ENCODE data around the gene NR3C1. TPM values are rescaled to one million over a fixed set of nuclear protein-coding genes. Genes with fewer than 3 reads are reported as not detected.

Gene NR3C1
- total and polyA plus RNA-seq, 2 of the 13 experiments (the other 11 are each of a cell fraction or from before 2014, with no cell fraction given), result 10.0 to 24.3 TPM

DNA sequence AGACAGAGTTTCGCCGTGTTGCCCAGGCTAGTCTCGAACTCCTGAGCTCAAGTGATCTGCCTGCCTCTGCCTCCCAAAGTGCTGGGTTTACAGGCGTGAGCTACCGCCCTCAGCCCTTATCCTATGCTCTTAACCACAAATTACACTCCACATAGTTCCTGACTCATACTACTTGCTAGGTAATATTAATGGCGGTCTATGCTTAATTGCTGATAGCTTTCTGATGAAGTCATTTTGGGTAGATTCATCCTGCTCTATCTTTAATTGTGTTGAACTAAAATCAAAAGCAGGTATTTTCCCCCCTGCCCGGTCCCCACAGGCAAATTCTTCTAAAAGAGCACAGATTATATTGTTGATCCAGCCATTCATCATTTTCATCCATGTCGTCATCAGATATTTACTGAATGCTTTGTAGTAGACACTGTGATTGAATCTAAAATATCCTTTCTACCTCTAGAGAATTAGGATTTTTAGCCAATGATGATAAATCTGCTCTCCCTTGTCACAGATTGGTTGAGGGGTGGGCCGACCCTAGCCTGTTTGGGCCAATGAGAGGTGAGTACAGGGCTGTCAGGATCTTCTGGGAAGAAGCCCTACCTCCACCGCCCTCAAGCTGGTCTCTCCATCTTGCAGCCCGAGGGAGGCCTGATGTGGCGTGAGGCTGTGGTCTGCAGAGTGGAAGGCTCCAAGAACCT is 144.8 kb downstream of the NR3C1 start:
- intact Hi-C loops (cut with micrococcal nuclease; ENCODE audit: unreplicated experiment) (no loop called here), in situ Hi-C loops (cut with HindIII; ENCODE audit: extremely low pct_ligation_motif_present, low pct_unique_long_range_greater_than_20kb) (no loop called here)
- Histone ChIP-seq H3K27me3 (ENCODE audit: control insufficient read depth in 1 of 2, insufficient read depth in 2 of 2, low read length in 2 of 2) (no peaks in the 10 kb centered on the region), H3K4me3 (replicated peaks in 1 of 3; ENCODE audit: insufficient read depth in 1 of 3, low read depth in 2 of 3, low read length in 3 of 3) (no peak overlapping the region), H4K20me1 (ENCODE audit: insufficient read depth, low read length) (no peaks in the 10 kb centered on the region), H3K36me3 (replicated peaks in 1 of 2; ENCODE audit: control insufficient read depth in 1 of 2, insufficient read depth in 2 of 2, low read length in 2 of 2) (no peaks in the 10 kb centered on the region), H2AFZ (ENCODE audit: low read length) (no peak overlapping the region), H3K9ac (ENCODE audit: insufficient read depth, low read depth, low read length) (no peak overlapping the region), H3K4me2 (ENCODE audit: low read depth, low read length) (no peak overlapping the region), H3K9me3 (ENCODE audit: low read length) (no peaks in the 10 kb centered on the region), H3K27ac (ENCODE audit: extremely low read length, insufficient read depth, low read length) (no peak overlapping the region), H3K79me2 (ENCODE audit: insufficient read depth, low read length) (no peaks in the 10 kb centered on the region), H3K4me1 (ENCODE audit: insufficient read depth, low read length) (no peaks in the 10 kb centered on the region)
- no peak for TF ChIP-seq ZSCAN9 (CRISPR knock-in tag; IDR thresholded peaks at IDR 0.05; ENCODE audit: borderline replicate concordance)
- no peak for TF ChIP-seq ZNF326 (CRISPR knock-in tag; IDR thresholded peaks at IDR 0.05; ENCODE audit: borderline replicate concordance)
- TF ChIP-seq RBAK (CRISPR knock-in tag; IDR thresholded peaks at IDR 0.05), result no peak
- no peak for TF ChIP-seq NONO (IDR thresholded peaks at IDR 0.05)
- no peak for TF ChIP-seq NONO (CRISPR knock-in tag; conservative IDR thresholded peaks at IDR 0.05)
- no peak for TF ChIP-seq PAWR (CRISPR knock-in tag; IDR thresholded peaks at IDR 0.05; ENCODE audit: borderline replicate concordance)
- TF ChIP-seq, protein P1, sequence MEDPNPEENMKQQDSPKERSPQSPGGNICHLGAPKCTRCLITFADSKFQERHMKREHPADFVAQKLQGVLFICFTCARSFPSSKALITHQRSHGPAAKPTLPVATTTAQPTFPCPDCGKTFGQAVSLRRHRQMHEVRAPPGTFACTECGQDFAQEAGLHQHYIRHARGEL (CRISPR knock-in tag; IDR thresholded peaks at IDR 0.05), result no peak
- no peak for TF ChIP-seq NPAS2 (CRISPR knock-in tag; IDR thresholded peaks at IDR 0.05; ENCODE audit: borderline replicate concordance)
- no TSS peak for BruUV-seq (replicated peaks)
- no peak for ATAC-seq
- no peak for FAIRE-seq
- 70% methylated on average over 11 of the region's 12 CpGs for WGBS (ENCODE audit: low lambda C conversion rate)
- CTCF ChIA-PET (ENCODE audit: low intra/inter-chr PET ratio, low total read pairs), result no interaction called here
- POLR2A ChIA-PET, result no interaction called here
- no peak for DNase-seq (ENCODE audit: low spot score)

DNA sequence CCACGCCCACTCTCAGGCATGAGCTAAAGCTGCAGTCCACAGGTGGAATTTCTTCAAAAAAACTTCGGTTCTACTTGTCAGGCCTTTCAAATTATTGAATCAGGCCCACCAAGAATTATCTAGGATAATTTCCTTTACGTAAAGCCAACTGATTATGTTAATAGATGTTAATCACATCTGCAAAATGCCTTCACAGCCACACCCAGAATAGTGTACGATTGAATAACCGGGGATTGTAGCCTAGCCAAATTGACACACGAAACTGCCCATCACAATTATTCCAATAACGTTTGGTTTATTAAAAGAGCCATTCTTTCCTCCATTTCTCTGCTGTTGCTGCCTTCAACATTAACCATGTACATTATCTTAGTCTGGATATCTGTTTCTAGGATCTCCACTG is 148.7 kb downstream of the NR3C1 start:
- POLR2A ChIA-PET, result no interaction called here
- Histone ChIP-seq H3K27me3 (ENCODE audit: control insufficient read depth in 1 of 2, insufficient read depth in 2 of 2, low read length in 2 of 2) (no peaks in the 10 kb centered on the region), H2AFZ (ENCODE audit: low read length) (no peak overlapping the region), H3K27ac (ENCODE audit: extremely low read length, insufficient read depth, low read length) (no peak overlapping the region), H3K36me3 (replicated peaks in 1 of 2; ENCODE audit: control insufficient read depth in 1 of 2, insufficient read depth in 2 of 2, low read length in 2 of 2) (no peaks in the 10 kb centered on the region), H3K9me3 (ENCODE audit: low read length) (no peaks in the 10 kb centered on the region), H3K4me2 (ENCODE audit: low read depth, low read length) (no peak overlapping the region), H4K20me1 (ENCODE audit: insufficient read depth, low read length) (no peaks in the 10 kb centered on the region), H3K9ac (ENCODE audit: insufficient read depth, low read depth, low read length) (no peak overlapping the region), H3K4me3 (replicated peaks in 1 of 3; ENCODE audit: insufficient read depth in 1 of 3, low read depth in 2 of 3, low read length in 3 of 3) (no peak overlapping the region), H3K79me2 (ENCODE audit: insufficient read depth, low read length) (no peaks in the 10 kb centered on the region), H3K4me1 (ENCODE audit: insufficient read depth, low read length) (no peaks in the 10 kb centered on the region)
- intact Hi-C loops (cut with micrococcal nuclease; ENCODE audit: unreplicated experiment) (no loop called here), in situ Hi-C loops (cut with HindIII; ENCODE audit: extremely low pct_ligation_motif_present, low pct_unique_long_range_greater_than_20kb) (no loop called here)
- 54% methylated on average over 7 of the region's 7 CpGs for WGBS (ENCODE audit: low lambda C conversion rate)
- FAIRE-seq, result no peak
- no peak for ATAC-seq
- CTCF ChIA-PET (ENCODE audit: low intra/inter-chr PET ratio, low total read pairs), result no interaction called here
- TF ChIP-seq ASH2L (IDR thresholded peaks at IDR 0.05; ENCODE audit: insufficient read length, low read depth, low read length) (no peak), PLRG1 (conservative IDR thresholded peaks at IDR 0.05) (no peak), GPN1 (CRISPR knock-in tag; IDR thresholded peaks at IDR 0.05; ENCODE audit: borderline replicate concordance) (no peak), ZNF572 (CRISPR knock-in tag; IDR thresholded peaks at IDR 0.05) (no peak), FOXJ3 (CRISPR knock-in tag; IDR thresholded peaks at IDR 0.05; ENCODE audit: borderline replicate concordance) (no peak), RAD21 (CRISPR knock-in tag; IDR thresholded peaks at IDR 0.05) (no peak), HES4 (CRISPR knock-in tag; IDR thresholded peaks at IDR 0.05; ENCODE audit: borderline replicate concordance) (no peak), ZNF570 (CRISPR knock-in tag; IDR thresholded peaks at IDR 0.05; ENCODE audit: borderline replicate concordance) (no peak), NFRKB (IDR thresholded peaks at IDR 0.05) (no peak)
- TF ChIP-seq, protein P2, sequence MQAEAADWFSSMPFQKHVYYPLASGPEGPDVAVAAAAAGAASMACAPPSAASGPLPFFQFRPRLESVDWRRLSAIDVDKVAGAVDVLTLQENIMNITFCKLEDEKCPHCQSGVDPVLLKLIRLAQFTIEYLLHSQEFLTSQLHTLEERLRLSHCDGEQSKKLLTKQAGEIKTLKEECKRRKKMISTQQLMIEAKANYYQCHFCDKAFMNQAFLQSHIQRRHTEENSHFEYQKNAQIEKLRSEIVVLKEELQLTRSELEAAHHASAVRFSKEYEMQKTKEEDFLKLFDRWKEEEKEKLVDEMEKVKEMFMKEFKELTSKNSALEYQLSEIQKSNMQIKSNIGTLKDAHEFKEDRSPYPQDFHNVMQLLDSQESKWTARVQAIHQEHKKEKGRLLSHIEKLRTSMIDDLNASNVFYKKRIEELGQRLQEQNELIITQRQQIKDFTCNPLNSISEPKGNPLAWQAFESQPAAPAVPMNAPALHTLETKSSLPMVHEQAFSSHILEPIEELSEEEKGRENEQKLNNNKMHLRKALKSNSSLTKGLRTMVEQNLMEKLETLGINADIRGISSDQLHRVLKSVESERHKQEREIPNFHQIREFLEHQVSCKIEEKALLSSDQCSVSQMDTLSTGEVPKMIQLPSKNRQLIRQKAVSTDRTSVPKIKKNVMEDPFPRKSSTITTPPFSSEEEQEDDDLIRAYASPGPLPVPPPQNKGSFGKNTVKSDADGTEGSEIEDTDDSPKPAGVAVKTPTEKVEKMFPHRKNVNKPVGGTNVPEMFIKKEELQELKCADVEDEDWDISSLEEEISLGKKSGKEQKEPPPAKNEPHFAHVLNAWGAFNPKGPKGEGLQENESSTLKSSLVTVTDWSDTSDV (CRISPR knock-in tag; IDR thresholded peaks at IDR 0.05), result no peak
- no peak for DNase-seq (ENCODE audit: low spot score)
- no TSS peak for BruUV-seq (replicated peaks)

Measured in HepG2 (cell line).